Sigmoid colon (tissue), 7 donors: ENCODE data around the gene UNC5A. TPM values are rescaled to one million over a fixed set of nuclear protein-coding genes. Genes with fewer than 3 reads are reported as not detected.

Experiments used
- DNase-seq: peaks from one replicate; pipeline ENCODE4 v3.0.0-alpha.2; 2019
- H3K27ac ChIP-seq, 4 donors: fragments of 200-600 bp; sonication (generic); one replicate each; pipeline ENCODE4 v1.5.1; 2016 to 2019; ENCODE audit warnings: mild to moderate bottlenecking in 1 of 4
- H3K27me3 ChIP-seq, 3 donors: fragments of 200-600 bp; sonication (generic); one replicate each; pipeline ENCODE4 v1.5.1; 2019; ENCODE audit warnings: mild to moderate bottlenecking in 1 of 3
- H3K36me3 ChIP-seq, 4 donors: fragments of 200-600 bp; sonication (generic); one replicate each; pipeline ENCODE4 v1.5.1; 2016 to 2019
- H3K4me1 ChIP-seq, 4 donors: fragments of 200-600 bp; sonication (generic); one replicate each; pipeline ENCODE4 v1.5.1; 2017 to 2019
- H3K4me3 ChIP-seq, 4 donors: fragments of 200-600 bp; sonication (generic); one replicate each; pipeline ENCODE4 v1.5.1; 2017 to 2019; ENCODE audit warnings: mild to moderate bottlenecking in 2 of 4, moderate library complexity in 1 of 4
- H3K9me3 ChIP-seq, 4 donors: fragments of 200-600 bp in 3 of 4; sonication (generic) in 3 of 4; one replicate each; pipeline versions ENCODE4 v1.5.1 to v1.6.1; 2013 to 2019
- CTCF ChIP-seq, 4 experiments: fragments of 450-650 bp in 3 of 4; fragments of 200-600 bp in 1 of 4; IDR thresholded peaks; one replicate each; pipeline ENCODE4 v1.5.1; 2016 to 2019; ENCODE audit warnings: antibody characterized with exemption in 4 of 4, mild to moderate bottlenecking in 3 of 4, moderate library complexity in 2 of 4
- EP300 ChIP-seq, 4 donors: sonication (generic); formaldehyde crosslinking; IDR thresholded peaks; one replicate each; pipeline ENCODE4 v1.6.1; 2017; ENCODE audit warnings: antibody characterized with exemption in 4 of 4
- POLR2A ChIP-seq, 2 donors: fragments of 450-650 bp; IDR thresholded peaks; one replicate each; pipeline ENCODE4 v1.6.1; 2016; ENCODE audit warnings: antibody characterized with exemption in 2 of 2, mild to moderate bottlenecking in 2 of 2, moderate library complexity in 2 of 2
- POLR2AphosphoS5 ChIP-seq, 4 donors: sonication (generic); formaldehyde crosslinking; IDR thresholded peaks; one replicate each; pipeline ENCODE4 v1.6.1; 2017; ENCODE audit warnings: antibody characterized with exemption in 4 of 4
- WGBS, 2 donors: extraction: QIAGEN DNeasy Blood & Tissue Kit; methylation state at CpG; one replicate each; pipeline ENCODE4 v1.1.7; 2013; 5-methylcytosine and 5-hydroxymethylcytosine counted together
- intact Hi-C: fragments of 100-400 bp; cut with DNase I; formaldehyde crosslinking; loops from one replicate; pipeline ENCODE4 v1.15.1; 2023
- polyA plus RNA-seq, 3 donors: library from polyadenylated mRNA; stranded (reverse); fragments of 200-250 nt; gene quantifications; one replicate each; pipeline ENCODE4 v1.2.3, GENCODE V29; 2013
- total RNA-seq, 4 donors: library from RNA; depleted of rRNA; stranded (reverse); fragments of >200 nt; gene quantifications; one replicate each; pipeline ENCODE4 v1.1.0, GENCODE V29; 2016
- donor health status: healthy with polysubstance abuse.
- donor health status: Bipolar disorder and iron deficiency.
- donor health status: healthy.

The UNC5A gene
- total RNA-seq (not detected), polyA plus RNA-seq (under 1 TPM in 2 of 3 donors, not detected in 1; 0.34 to 0.60 TPM)

DNA sequence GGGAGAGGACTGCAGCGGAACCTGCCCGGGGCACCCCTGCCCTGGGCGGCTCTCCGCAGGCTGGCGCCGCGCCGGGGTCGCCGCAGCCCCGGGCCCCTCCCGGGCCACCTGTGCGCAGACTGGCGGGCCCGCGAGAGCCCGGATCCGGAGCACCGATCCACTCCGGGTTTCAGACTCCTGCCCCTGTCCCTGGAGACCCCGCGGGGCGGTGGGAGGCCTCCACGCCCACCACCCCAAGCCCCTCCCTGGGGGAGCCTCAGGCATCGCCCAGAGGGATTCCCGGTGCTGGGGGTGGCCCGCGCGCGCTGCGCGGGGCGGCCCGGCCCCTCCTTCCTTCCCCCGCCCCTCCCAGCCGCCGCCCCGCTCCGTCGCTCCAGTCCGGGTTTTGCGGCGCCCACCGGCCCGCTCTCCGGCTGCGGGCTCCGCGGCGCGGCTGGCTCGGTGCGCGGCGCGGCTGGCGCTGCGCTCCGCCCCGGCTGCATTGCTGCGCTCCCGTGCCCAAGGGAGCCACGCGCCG lies at the start of gene UNC5A:
Gene UNC5A (plus strand): TSS at position 479 of the 517 bp plus-strand sequence. CDS start 192 bp downstream, outside the sequence.
- DNase-seq, result no peak
- no peak for TF ChIP-seq CTCF (IDR thresholded peaks at IDR 0.05)
- TF ChIP-seq POLR2AphosphoS5 (IDR thresholded peaks at IDR 0.05), result no peak
- no peak for TF ChIP-seq POLR2A (IDR thresholded peaks at IDR 0.05)
- TF ChIP-seq EP300 (IDR thresholded peaks at IDR 0.05), result no peak
- WGBS, 2 donors, result 1% methylated on average over 65 of the region's 65 CpGs

GRCh38 chr5:176761755-176762154 lies 48.6 kb upstream of the UNC5A start:
- no peak overlapping the region for H3K27ac ChIP-seq
- no peaks in the 10 kb centered on the region for H3K36me3 ChIP-seq
- intact Hi-C loops, result no loop called here
- H3K4me3 ChIP-seq, result no peak overlapping the region
- no peaks in the 10 kb centered on the region for H3K4me1 ChIP-seq
- TF ChIP-seq CTCF (IDR thresholded peaks at IDR 0.05), result no peak
- TF ChIP-seq EP300 (IDR thresholded peaks at IDR 0.05), result no peak
- TF ChIP-seq POLR2A (IDR thresholded peaks at IDR 0.05), result no peak
- TF ChIP-seq POLR2AphosphoS5 (IDR thresholded peaks at IDR 0.05), result no peak
- H3K27me3 ChIP-seq, result no peaks in the 10 kb centered on the region
- 88 to 91% methylated on average over 2 of the region's 2 CpGs for WGBS, 2 donors
- no peak for DNase-seq
- peaks cover 0 to 6% (median 2%) of the 10 kb centered on the region in 4 donors for H3K9me3 ChIP-seq

More for the DNA sequence above, at the start of gene UNC5A:
- H3K4me1 ChIP-seq, result peaks cover 0 to 23% (median 19%) of the 10 kb centered on the region in 4 donors
- H3K27me3 ChIP-seq, result peaks cover 32 to 85% (median 60%) of the 10 kb centered on the region in 3 donors
- intact Hi-C loops, result no loop called here
- H3K9me3 ChIP-seq, result no peaks in the 10 kb centered on the region
- peak within 1 kb of the TSS in 3 of 4 donors; percentile 18 to 39 (median 38) for H3K4me3 ChIP-seq
- H3K27ac ChIP-seq, result no peak within 1 kb of the TSS
- H3K36me3 ChIP-seq, result no peaks in the 10 kb centered on the region

- intact Hi-C loops, result no loop called here
- no peaks in the 10 kb centered on the region for H3K36me3 ChIP-seq
- WGBS, 2 donors, result 59 to 60% methylated on average over 9 of the region's 9 CpGs
- no peak overlapping the region for H3K27ac ChIP-seq
- H3K9me3 ChIP-seq, result peaks cover 0 to 6% (median 3%) of the 10 kb centered on the region in 4 donors
- no peak overlapping the region for H3K4me3 ChIP-seq
- peak; percentile 10 for DNase-seq
- no peaks in the 10 kb centered on the region for H3K4me1 ChIP-seq
- H3K27me3 ChIP-seq, result no peaks in the 10 kb centered on the region
- TF ChIP-seq POLR2A (IDR thresholded peaks at IDR 0.05) (no peak), EP300 (IDR thresholded peaks at IDR 0.05) (no peak), CTCF (IDR thresholded peaks at IDR 0.05) (no peak), POLR2AphosphoS5 (IDR thresholded peaks at IDR 0.05) (no peak)
Observed at GRCh38 chr5:176762489-176762888, 47.9 kb upstream of the UNC5A start.

GRCh38 chr5:176765687-176766086 lies 44.7 kb upstream of the UNC5A start:
- no peak for DNase-seq
- WGBS, 2 donors, result 98 to 100% methylated on average over 1 of the region's 1 CpG

More at GRCh38 chr5:176765687-176766086, 44.7 kb upstream of the UNC5A start:
- Histone ChIP-seq H3K27ac (no peak overlapping the region), H3K36me3 (no peaks in the 10 kb centered on the region), H3K9me3 (peaks cover 0 to 6% (median 2%) of the 10 kb centered on the region in 4 donors), H3K4me1 (no peaks in the 10 kb centered on the region), H3K27me3 (peaks cover 0 to 18% (median 17%) of the 10 kb centered on the region in 3 donors), H3K4me3 (no peak overlapping the region)
- intact Hi-C loops, result no loop called here
- TF ChIP-seq POLR2AphosphoS5 (IDR thresholded peaks at IDR 0.05) (no peak), POLR2A (IDR thresholded peaks at IDR 0.05) (no peak), CTCF (IDR thresholded peaks at IDR 0.05) (no peak), EP300 (IDR thresholded peaks at IDR 0.05) (no peak)
